Adipose tissue (tissue), 3 donors: ENCODE results near the gene RORB. TPM values are rescaled to one million over a fixed set of nuclear protein-coding genes. Genes with fewer than 3 reads are reported as not detected.
"Not testable (repeated sequence)": the region's sequence is repeated elsewhere in the genome, so short reads cannot be mapped to it uniquely, and the experiment has no call there.

Experiments
- H3K27ac ChIP-seq: one replicate; pipeline ENCODE4 v1.5.1; 2013; ENCODE audit warnings: low read depth, low read length
- WGBS, 3 donors: extraction: QIAGEN DNeasy Blood & Tissue Kit; methylation state at CpG; one replicate each; pipeline ENCODE4 v1.1.7; 2013; 5-methylcytosine and 5-hydroxymethylcytosine counted together
- polyA plus RNA-seq, 3 donors: library from polyadenylated mRNA; stranded (reverse); fragments of 200-250 nt; gene quantifications; one replicate each; pipeline ENCODE4 v1.2.3, GENCODE V29; 2013
- donor health status: healthy with polysubstance abuse.
- donor health status: Bipolar disorder and iron deficiency.
- donor health status: healthy.

The RORB gene
- polyA plus RNA-seq, 3 donors = 0.09 to 0.92 (median 0.45) TPM

GRCh38 chr9:74503219-74503618 is 6.1 kb downstream of the RORB start:
- WGBS, 3 donors = 76 to 86% (median 85%) methylated on average over 4 of the region's 4 CpGs

DNA sequence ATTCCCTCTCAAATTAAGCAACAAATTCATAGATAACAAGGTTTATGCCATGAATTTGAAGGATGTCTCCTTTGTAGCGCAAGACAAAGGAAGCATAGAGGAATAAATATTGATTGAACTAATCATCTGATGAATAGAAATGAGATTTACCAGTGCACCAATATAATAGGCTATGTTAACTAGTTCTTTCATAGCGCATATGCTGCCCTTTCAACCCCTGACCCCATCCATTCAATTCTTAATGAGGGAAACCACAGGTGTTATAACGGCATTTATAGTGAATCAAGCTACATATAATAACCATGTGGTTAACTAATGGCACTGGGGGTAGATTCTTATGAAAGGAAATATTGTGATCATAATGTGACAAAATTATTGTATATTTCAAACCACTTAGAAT is 6.5 kb downstream of the RORB start:
- no peak overlapping the region for H3K27ac ChIP-seq
- 81 to 93% (median 88%) methylated on average over 3 of the region's 3 CpGs for WGBS, 3 donors

More at GRCh38 chr9:74503219-74503618, 6.1 kb downstream of the RORB start:
- no peak overlapping the region for H3K27ac ChIP-seq

DNA sequence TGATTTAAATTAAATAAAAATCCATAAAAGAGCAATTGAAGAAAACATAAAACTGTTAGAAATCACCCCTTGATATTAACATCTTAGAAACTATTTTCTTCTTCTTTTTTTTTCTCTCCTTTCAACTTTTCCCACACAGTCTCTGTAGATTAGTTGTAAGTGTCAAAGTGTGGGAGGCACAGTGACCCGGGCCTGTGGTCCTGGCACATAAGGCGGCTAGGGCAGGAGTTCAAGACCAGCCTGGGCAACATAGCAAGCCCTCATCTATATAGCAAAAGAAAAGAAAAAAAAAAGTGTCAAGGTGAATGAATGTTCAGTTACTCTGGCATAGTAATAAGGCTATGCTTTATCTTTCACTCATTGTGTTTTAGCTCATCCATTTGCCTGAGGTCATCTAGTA is 14.2 kb downstream of the RORB start:
- 81 to 90% (median 83%) methylated on average over 2 of the region's 2 CpGs for WGBS, 3 donors
- no peak overlapping the region for H3K27ac ChIP-seq

GRCh38 chr9:74512416-74512815 is 15.3 kb downstream of the RORB start:
- no peak overlapping the region for H3K27ac ChIP-seq
- WGBS, 3 donors = 81 to 96% (median 92%) methylated on average over 1 of the region's 1 CpG

GRCh38 chr9:74513221-74513620 is 16.1 kb downstream of the RORB start:
- no peak overlapping the region for H3K27ac ChIP-seq

GRCh38 chr9:74517188-74517587 is 20.1 kb downstream of the RORB start:
- whole genome bisulfite sequencing, 3 donors = 74 to 85% (median 78%) methylated on average over 4 of the region's 4 CpGs
- no peak overlapping the region for H3K27ac ChIP-seq

More at GRCh38 chr9:74513221-74513620, 16.1 kb downstream of the RORB start:
- 84 to 91% (median 85%) methylated on average over 4 of the region's 4 CpGs for WGBS, 3 donors

DNA sequence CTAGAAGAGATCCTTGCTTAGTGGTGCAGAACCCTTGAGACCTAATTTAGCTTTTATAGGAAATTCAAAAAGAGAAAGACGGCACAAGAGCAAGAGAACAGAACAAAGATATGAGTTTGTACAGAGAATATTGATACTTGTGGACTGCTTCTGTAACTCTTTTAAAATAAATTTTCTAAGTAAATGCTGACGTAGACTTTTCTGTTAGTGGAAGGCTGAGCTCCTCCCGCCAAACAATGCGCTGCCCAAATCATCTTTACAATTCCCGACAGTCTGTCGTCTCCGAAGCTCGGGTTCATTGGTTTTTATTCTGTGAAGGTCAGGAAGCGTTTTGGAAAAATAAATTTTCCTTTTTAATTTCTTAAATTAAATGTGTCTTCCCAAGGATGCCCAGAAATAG is 22.3 kb downstream of the RORB start:
- WGBS, 3 donors = 88 to 94% (median 91%) methylated on average over 9 of the region's 9 CpGs

DNA sequence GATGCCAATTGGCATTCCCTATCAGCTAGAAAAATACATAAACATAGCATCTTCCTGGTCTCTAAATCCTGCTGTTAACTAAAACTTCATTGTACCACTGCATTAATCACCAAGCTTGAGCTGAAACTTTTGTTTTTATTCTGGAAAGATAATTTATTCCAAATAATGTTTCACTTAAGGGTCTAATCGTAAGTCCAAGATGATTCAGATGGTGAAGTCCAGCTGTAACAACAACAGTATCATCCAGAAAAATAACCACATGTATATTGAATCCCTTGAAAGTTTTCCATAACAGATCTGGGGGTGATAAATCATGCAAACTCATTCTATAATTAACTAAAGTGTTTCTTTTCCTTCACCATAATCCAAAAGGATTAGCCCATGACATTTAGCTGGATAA is 23.9 kb downstream of the RORB start:
- WGBS, 3 donors = 44 to 71% (median 69%) methylated on average over 1 of the region's 1 CpG
- no peak overlapping the region for H3K27ac ChIP-seq

More for the DNA sequence above, 22.3 kb downstream of the RORB start:
- H3K27ac ChIP-seq = no peak overlapping the region

- WGBS, 3 donors = 37 to 64% (median 41%) methylated on average over 1 of the region's 1 CpG
- H3K27ac ChIP-seq = no peak overlapping the region
These were observed 27.2 kb downstream of the RORB start for GRCh38 chr9:74524289-74524688.

DNA sequence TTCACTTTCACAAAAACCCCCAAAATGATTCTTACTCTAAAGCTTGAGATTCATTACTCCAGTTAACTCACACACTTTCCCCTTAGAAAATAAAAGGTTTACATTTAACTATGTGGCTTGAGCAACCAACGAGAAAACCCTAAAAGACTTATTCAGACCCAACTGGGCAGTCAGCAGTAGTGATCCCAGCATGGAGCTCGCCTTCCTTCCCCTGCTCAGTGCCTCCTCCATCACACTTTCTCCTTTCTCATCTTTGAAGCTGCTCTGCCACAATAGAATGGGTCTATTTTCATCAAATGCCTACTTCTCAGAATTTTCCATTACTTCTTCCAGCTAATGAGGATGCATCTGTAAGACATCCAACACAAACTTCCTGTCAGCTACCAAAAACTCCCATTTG is 29.1 kb downstream of the RORB start:
- 51 to 62% (median 53%) methylated on average over 2 of the region's 2 CpGs for WGBS, 3 donors
- H3K27ac ChIP-seq = no peak overlapping the region

DNA sequence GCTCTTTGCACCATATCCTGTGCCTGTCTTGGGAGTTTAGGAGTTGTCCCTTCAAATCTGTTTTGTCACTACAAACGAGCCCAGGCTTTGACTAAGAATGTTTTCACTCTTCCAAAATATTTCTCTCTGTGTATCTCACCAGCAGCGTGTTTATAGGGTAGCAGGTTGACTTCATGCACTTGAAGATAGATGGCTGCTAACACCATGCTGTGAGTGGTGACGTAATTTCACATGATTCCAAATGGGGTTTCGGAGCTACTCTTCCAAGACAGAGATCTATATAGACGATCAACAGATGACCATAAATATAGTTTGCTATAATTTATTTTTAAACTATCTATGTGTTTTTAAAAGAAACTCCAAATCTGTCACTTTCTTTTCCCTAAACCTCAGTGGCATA is 30.6 kb downstream of the RORB start:
- 59 to 65% (median 65%) methylated on average over 5 of the region's 5 CpGs for whole genome bisulfite sequencing, 3 donors
- H3K27ac ChIP-seq = no peak overlapping the region

GRCh38 chr9:74528207-74528606 is 31.1 kb downstream of the RORB start:
- WGBS, 3 donors = 31 to 64% (median 52%) methylated on average over 6 of the region's 6 CpGs
- no peak overlapping the region for H3K27ac ChIP-seq

- H3K27ac ChIP-seq = not testable (repeated sequence)
- WGBS, 3 donors = 44 to 79% (median 75%) methylated on average over 8 of the region's 8 CpGs
These were observed 33.3 kb downstream of the RORB start for GRCh38 chr9:74530458-74530857.

- no peak overlapping the region for H3K27ac ChIP-seq
- WGBS, 3 donors = 59 to 81% (median 68%) methylated on average over 1 of the region's 1 CpG
These were observed 36.1 kb downstream of the RORB start for GRCh38 chr9:74533253-74533652.

DNA sequence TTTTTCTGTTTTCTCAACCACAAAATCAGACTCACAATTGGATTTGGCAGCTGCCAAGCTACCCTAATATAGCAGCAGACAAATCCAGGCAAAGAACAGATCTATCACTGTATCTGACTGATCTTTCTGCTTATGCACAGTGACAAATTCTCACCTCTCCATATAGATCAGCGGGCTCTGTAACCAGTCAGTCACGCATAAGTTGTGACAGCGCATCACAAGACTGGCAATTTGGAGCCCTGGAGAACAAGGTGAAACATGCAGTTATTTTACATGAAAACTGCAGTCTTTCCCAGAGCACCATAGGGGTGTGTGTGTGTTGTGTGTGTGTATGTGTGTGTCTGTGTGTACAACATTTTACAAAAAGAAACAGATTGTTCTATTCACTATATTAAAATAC is 37.7 kb downstream of the RORB start:
- 69 to 91% (median 87%) methylated on average over 3 of the region's 3 CpGs for WGBS, 3 donors
- H3K27ac ChIP-seq = no peak overlapping the region

DNA sequence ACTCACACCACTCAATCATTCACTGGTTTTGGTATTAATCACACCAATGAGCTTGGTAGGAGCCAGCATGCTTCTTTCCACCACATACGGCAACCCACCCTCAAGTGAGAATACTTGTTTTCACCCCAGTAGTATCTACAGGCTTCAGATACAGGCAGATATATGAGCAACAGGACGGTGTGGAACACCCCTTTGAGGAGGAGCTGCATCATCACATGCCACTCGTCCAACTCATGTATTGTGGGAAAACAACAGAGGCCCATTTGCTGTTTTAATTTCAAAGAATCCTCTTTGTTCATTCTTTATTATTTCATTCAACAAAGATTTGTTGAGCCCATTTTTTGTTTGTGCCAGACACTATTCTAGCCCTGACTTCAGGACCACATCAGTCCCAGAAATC is 46.0 kb downstream of the RORB start:
- 45 to 50% (median 49%) methylated on average over 3 of the region's 3 CpGs for WGBS, 3 donors
- no peak overlapping the region for H3K27ac ChIP-seq

GRCh38 chr9:74551266-74551665 is 54.1 kb downstream of the RORB start:
- no peak overlapping the region for H3K27ac ChIP-seq
- WGBS, 3 donors = 70 to 83% (median 72%) methylated on average over 5 of the region's 5 CpGs

GRCh38 chr9:74554751-74555419 is 57.8 kb downstream of the RORB start:
- H3K27ac ChIP-seq = no peak overlapping the region
- 36 to 62% (median 57%) methylated on average over 9 of the region's 9 CpGs for WGBS, 3 donors

DNA sequence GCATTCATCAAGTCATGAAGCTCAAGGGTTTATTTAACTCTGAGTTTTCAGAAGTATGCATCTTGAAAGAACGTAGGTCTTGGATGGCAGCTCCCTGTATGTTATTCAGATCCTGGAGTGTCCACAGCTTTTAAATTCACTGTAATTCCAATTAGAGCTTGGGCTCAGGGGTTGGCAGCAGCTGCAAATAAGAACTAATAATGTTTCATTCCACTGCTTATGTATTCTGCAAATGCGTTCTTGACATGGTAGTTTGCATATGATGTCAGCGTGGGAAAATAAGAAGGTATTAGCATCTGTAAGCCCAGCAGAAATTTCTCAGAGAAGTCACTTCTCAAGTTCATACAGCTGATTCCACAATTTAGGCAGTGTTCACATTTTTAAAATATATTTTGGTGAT is 58.4 kb downstream of the RORB start:
- H3K27ac ChIP-seq = no peak overlapping the region
- WGBS, 3 donors = 33 to 85% (median 84%) methylated on average over 3 of the region's 3 CpGs

DNA sequence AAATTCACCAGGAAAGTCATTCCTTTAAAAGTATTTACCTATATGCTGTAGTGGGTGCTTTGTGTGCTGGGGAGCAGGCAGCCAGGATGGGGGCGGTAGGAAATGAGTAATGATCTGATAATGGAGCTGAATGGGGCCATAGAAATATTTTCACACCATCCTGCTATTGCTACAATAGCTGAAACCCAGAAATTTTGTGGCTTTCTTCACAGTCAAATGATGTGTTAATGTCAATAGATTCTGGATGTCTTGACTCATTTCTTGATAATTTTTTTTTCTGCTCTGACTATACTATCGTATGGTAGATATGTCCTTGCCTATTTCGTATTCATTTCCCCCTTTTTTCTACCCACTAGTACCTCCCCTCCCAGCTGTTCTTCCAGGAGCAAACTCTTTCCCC is 59.5 kb downstream of the RORB start:
- no peak overlapping the region for H3K27ac ChIP-seq
- 72 to 80% (median 78%) methylated on average over 3 of the region's 3 CpGs for WGBS, 3 donors
